GM21390 (cell line): ENCODE data around the gene REL.

Experiments
- ATAC-seq: cut with Tn5 transposase; IDR thresholded peaks from one replicate; pipeline ENCODE4 v1.9.1; 2021; ENCODE audit not compliant: unreplicated experiment

The REL gene

DNA sequence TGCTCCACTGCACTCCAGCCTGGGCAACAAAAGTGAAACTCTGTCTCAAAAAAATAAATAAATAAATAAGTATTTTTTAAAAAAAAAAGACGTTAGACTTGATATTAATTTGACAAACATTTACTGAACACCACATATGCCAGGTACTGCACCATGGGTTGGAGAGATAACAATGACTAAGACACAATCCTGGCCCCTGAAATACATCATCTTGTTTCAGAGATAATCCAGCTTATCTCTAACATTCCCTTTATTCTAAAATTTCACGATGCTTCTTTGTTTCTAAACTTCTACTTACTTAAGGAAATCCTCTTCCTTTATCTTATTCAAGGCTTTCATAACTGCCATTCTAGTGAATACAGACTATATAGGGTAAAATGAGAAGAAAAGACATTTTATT is 81.2 kb downstream of the REL start:
- ATAC-seq, result no peak

DNA sequence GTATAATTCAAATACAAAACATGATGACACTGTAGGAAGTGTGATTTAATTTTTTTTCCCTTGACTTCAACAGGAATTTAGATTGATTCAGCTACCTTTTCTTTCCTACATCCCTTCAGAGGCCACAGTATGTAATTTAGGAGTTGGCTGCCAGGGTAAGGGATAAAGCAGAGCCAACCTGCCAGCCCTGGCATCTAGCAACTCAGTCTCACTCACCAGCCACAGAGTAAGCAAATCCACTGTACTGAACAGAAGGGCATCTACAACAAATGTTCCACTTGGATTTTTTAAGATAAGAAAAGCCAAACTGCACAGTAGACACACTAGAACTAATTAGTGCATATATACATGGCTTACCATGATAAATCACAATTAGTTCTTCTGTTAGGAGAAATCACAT is 81.8 kb downstream of the REL start:
- no peak for ATAC-seq

DNA sequence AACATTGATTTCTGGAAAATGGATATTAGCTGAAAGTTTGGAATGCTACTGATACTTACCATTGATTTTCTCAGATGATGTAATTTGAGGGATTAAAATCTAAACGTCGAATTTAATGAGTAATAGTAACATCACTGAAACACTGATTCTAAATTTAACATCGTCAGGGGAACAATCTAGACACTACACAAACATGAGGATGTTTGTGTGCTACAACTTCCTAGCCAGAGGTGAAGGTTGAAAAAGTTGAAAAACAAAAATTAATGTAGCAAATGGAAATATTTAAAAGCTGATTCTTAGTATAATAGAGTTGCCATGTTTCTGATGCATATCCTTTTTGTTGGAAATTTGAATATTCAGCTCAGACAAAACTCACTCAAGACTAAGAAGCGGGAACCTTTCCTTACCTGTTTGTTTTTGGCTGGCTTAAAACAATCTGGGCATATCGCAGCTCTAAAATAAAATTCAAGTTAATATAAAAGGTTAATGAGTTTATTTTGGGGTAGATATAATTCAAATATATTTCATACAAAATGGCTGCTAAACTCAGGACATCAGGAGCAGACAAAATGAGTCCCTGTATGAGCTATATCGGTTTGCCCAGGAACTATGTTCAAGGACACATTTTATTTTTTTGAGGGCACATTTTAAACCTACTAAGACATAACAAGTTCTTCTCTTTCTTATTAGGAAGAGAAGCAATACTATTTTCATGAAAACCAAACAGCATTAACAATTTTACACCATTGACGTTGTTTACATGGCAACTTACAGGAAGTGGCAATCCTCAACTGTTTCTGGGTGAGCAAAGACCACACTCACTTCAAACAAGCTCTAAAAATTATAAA is 83.5 kb downstream of the REL start:
- ATAC-seq, result no peak

DNA sequence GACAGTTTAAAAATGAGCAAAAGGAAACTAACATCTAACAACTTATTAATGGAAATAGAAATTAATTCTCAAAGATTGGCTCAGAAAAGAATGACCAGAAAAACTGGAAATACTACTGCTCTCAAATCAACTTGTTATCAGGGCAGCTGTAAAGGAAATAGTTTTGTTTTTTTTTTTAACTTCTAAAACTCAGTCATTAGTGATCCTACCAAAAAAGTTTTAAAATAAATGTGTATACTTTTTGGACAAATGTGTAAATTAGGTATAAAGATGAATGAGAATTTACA is 84.1 kb downstream of the REL start:
- ATAC-seq, result no peak

DNA sequence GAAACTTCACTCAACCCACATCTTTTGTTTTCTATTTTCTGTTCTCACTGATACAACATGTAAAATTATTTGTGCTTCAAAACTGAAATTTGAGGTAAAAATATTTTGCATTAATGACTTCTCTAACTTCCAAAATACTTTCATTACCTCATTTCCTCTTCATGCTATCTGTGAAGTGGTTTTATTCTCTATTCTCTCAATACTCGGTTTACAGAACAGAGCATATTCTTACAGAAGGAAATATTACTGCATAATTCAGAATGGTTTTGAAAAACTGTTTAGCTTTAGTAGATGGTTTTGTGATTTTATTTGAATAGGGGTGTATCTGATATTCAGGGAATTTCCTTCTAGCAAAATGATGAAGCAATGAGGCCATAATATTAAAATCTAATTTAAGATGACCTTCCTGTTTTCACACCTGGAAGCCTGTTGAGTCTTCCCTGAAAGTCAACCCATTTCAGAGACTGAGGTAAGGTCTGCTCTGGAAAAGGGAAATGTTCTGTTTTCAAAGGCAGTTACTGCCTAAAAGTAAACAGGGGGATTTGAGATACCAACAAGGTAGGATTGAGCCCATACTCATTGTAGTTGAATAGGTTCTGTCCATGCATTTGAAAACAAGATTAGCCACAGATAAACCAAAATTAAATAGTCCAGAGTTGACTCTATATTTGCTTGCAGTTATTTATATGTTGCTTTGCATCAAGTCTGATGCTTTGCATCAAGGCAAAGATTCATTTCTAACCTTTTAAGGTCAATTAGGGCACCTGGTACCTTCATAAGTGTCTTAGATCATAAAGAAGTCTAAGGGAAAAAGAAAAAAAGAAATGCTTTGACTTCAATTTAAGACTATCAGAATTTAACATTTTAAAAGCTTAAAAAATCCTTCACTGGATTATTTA is 85.4 kb downstream of the REL start:
- ATAC-seq, result peak; percentile 64

DNA sequence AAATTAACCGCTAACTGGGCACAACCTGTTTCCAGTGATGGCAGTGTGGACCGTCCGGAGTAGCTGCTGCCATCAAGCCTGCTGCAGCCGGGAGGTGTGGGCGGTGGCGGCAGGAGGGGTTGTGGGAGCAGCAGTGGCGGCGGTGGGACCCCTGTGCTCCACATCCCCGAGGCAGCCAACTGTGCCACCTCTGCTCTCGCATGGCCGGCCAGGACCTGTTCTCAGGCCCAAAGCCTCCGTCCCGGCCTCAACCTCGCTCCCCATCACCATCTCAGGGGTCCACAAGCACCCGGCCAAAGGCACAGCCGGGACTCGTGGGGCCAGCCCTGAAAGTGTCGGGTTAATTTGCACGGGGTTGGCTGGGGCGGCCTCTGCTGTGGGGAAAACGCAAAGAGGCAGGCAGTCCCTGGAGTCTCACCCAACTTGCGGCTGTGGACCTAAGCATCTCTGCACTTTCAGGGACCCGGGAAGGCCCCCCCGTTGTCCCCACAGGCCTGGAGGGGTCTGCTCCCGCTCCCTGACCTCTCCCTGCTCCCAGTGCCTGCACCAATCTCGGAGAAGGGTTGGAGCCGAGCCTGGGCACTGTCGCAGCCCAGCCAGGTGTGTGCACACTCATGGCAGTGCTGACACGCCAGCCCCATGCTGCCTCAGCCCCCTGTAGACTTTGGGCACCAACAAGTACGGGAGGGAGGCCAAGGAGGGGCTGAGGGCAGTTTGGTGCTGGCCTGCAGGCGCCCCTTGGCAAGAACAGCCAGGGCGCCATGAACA is 91.7 kb downstream of the REL start:
- ATAC-seq, result no peak

DNA sequence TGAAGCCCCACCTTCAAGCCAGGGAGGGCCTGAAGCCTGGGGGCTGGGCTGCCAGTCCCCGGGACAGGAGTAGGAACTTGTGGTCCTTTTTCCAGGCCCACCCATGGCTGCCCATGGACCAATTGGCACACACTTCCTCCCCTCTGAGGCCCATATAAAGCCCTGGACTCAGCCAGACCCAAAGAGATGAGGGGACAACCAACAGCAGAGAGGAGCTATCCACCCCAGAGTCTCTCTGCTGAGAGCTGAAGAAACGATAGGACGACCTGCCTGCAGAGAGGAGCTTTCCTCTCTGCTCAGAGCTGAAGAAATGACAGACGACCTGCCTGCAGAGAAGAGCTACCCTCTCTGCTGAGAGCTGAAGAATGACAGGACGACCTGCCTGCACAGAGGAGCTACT is 92.3 kb downstream of the REL start:
- no peak for ATAC-seq

DNA sequence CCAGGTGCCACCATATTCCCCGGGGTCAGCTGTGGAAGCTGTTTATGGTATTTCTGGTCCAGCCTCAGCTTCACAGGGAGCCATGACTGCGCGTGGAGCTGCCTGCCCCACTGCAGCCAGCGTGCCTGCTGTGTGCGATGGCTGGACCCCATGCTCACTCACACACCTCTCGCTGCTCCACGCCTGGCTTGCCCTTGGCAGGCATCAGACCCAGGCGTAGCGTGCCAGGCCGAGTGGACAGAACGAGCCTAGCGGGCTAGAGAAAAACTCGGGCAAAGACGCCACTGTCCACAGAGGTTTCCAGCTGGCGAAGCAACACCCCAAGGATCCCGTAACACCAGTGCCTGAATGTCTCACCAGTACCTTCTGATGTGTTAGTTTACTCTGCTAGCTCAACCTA is 93.3 kb downstream of the REL start:
- ATAC-seq, result no peak
